ENCODE measurements around the gene ZNF316. TPM values are rescaled to one million over a fixed set of nuclear protein-coding genes. Genes with fewer than 3 reads are reported as not detected.

ZNF316 gene
- total RNA-seq, 2 donors from 2014 or later, result 16.1 to 23.9 TPM

- intact Hi-C loops (cut with DNase I), result no loop called here
- TF ChIP-seq, protein P1, sequence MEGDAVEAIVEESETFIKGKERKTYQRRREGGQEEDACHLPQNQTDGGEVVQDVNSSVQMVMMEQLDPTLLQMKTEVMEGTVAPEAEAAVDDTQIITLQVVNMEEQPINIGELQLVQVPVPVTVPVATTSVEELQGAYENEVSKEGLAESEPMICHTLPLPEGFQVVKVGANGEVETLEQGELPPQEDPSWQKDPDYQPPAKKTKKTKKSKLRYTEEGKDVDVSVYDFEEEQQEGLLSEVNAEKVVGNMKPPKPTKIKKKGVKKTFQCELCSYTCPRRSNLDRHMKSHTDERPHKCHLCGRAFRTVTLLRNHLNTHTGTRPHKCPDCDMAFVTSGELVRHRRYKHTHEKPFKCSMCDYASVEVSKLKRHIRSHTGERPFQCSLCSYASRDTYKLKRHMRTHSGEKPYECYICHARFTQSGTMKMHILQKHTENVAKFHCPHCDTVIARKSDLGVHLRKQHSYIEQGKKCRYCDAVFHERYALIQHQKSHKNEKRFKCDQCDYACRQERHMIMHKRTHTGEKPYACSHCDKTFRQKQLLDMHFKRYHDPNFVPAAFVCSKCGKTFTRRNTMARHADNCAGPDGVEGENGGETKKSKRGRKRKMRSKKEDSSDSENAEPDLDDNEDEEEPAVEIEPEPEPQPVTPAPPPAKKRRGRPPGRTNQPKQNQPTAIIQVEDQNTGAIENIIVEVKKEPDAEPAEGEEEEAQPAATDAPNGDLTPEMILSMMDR (IDR thresholded peaks at IDR 0.05), result no peak
- Histone ChIP-seq H3K27me3 (no peaks in the 10 kb centered on the region), H3K9me3 (no peaks in the 10 kb centered on the region), H3K9ac (ENCODE audit: low read depth in 2 of 2, low read length in 2 of 2) (no peak overlapping the region), H3K36me3 (no peaks in the 10 kb centered on the region), H3K27ac (no peak overlapping the region), H3K4me1 (no peaks in the 10 kb centered on the region), H3K4me3 (no peak overlapping the region)
- no peak for DNase-seq
These were observed 4.4 kb downstream of the ZNF316 start for GRCh38 chr7:6641305-6642035.

- intact Hi-C loops (cut with DNase I), result no loop called here
- H3K36me3 ChIP-seq, result no peaks in the 10 kb centered on the region
- no peaks in the 10 kb centered on the region for H3K27me3 ChIP-seq
- TF ChIP-seq, protein P1 (IDR thresholded peaks at IDR 0.05), result no peak
- no peak overlapping the region for H3K9ac ChIP-seq (ENCODE audit: low read depth in 2 of 2, low read length in 2 of 2)
- no peaks in the 10 kb centered on the region for H3K9me3 ChIP-seq
- H3K27ac ChIP-seq, result no peak overlapping the region
- H3K4me1 ChIP-seq, result no peaks in the 10 kb centered on the region
- H3K4me3 ChIP-seq, result no peak overlapping the region
- DNase-seq, result no peak
These were observed 5.2 kb downstream of the ZNF316 start for GRCh38 chr7:6642239-6642839.

GRCh38 chr7:6642861-6643640, 5.9 kb downstream of the ZNF316 start:
- TF ChIP-seq, protein P1 (IDR thresholded peaks at IDR 0.05), result no peak
- Histone ChIP-seq H3K27ac (no peak overlapping the region), H3K4me3 (no peak overlapping the region), H3K4me1 (no peaks in the 10 kb centered on the region), H3K9ac (ENCODE audit: low read depth in 2 of 2, low read length in 2 of 2) (no peak overlapping the region), H3K9me3 (no peaks in the 10 kb centered on the region), H3K27me3 (no peaks in the 10 kb centered on the region), H3K36me3 (no peaks in the 10 kb centered on the region)
- no peak for DNase-seq
- intact Hi-C loops (cut with DNase I), result no loop called here

DNA sequence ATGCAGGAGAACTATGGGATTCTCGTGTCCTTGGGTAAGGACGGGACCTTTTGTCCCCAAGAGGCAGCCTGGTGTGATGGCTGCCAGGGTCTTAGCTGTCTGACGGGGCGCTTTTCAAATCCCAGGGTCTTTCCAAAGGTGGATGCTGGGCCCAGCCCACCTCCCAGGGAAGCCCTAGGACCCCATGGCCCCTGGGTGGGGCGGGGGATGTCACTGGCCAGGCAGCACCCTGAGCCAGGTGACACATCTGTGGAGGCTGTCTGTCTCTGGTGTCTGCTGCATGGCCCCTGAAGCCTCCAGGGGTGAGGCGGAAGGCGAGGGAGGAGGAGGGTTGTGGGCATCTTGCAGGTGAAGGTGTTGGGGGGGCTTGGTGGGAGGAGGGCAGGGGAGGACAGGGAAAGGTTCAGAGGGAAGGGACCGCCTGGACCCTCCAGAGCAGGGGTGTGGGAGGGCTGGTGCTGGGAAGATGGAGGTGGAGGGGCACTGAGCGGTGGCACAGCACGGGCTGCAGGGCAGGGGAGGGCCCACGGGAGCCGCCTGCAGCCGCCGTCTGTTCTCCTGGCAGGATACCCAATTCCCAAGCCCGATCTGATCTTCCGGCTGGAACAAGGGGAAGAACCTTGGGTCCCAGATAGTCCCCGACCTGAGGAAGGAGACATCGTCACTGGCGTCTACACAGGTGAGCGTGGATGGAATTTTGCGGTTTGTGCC, 7.0 kb downstream of the ZNF316 start:
- Histone ChIP-seq H3K9me3 (no peaks in the 10 kb centered on the region), H3K4me1 (no peaks in the 10 kb centered on the region), H3K4me3 (no peak overlapping the region), H3K27ac (no peak overlapping the region), H3K27me3 (no peaks in the 10 kb centered on the region), H3K9ac (ENCODE audit: low read depth in 2 of 2, low read length in 2 of 2) (no peak overlapping the region), H3K36me3 (no peaks in the 10 kb centered on the region)
- DNase-seq, result no peak
- TF ChIP-seq, protein P1 (IDR thresholded peaks at IDR 0.05), result no peak
- intact Hi-C loops (cut with DNase I), result no loop called here

DNA sequence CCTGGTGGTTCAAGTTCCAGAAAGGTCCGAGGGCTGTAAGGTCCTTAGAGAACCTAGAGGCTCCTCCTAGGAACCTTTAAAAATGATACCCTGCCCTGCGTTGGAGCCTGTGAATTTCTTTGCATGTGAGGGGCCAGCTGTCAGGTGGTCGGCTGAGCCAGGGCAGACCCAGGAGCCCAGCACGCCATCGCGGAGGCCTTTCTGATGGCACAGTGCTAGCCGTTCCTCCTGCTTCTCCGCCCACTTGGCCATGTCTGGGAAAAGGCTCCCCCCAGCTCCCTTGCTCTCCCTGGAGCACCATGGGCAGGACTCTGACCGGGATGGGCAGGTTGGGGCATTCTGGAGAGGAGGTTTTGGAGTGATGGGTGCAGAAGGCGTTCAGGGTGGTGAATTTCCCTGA, 7.6 kb downstream of the ZNF316 start:
- Histone ChIP-seq H3K36me3 (no peaks in the 10 kb centered on the region), H3K4me3 (no peak overlapping the region), H3K9me3 (no peaks in the 10 kb centered on the region), H3K27me3 (no peaks in the 10 kb centered on the region), H3K27ac (no peak overlapping the region), H3K4me1 (no peaks in the 10 kb centered on the region), H3K9ac (ENCODE audit: low read depth in 2 of 2, low read length in 2 of 2) (no peak overlapping the region)
- no peak for DNase-seq
- TF ChIP-seq, protein P1 (IDR thresholded peaks at IDR 0.05), result no peak
- intact Hi-C loops (cut with DNase I), result no loop called here
